Fibroblast of skin of back (primary cell): ENCODE results near the gene TUBB8B.
"Not testable (repeated sequence)": the region's sequence is repeated elsewhere in the genome, so short reads cannot be mapped to it uniquely, and the experiment has no call there.

ENCODE experiments used
- DNase-seq: peaks from one replicate; pipeline ENCODE4 v3.0.0-alpha.2; 2013

The TUBB8B gene

GRCh38 chr18:12773-13172 lies 36.6 kb downstream of the TUBB8B start:
- not testable (repeated sequence) for DNase-seq

- DNase-seq, result not testable (repeated sequence)
These were observed 37.8 kb downstream of the TUBB8B start for GRCh38 chr18:11383-12274.

GRCh38 chr18:10624-11184 lies 38.7 kb downstream of the TUBB8B start:
- not testable (repeated sequence) for DNase-seq

- not testable (repeated sequence) for DNase-seq
These were observed 39.5 kb downstream of the TUBB8B start for GRCh38 chr18:9937-10336.
